ENCODE data around the gene CCL18.
"Not testable (repeated sequence)": the region's sequence is repeated elsewhere in the genome, so short reads cannot be mapped to it uniquely, and the experiment has no call there.

CCL18 gene

GRCh38 chr17:36072431-36073121 lies 8.5 kb downstream of the CCL18 start:
- peak; percentile 14 for DNase-seq

- DNase-seq: no peak
Measured at GRCh38 chr17:36074365-36074764, 10.3 kb downstream of the CCL18 start.

GRCh38 chr17:36081681-36082471 lies 17.8 kb downstream of the CCL18 start:
- not testable (repeated sequence) for DNase-seq

GRCh38 chr17:36082482-36083120 lies 18.5 kb downstream of the CCL18 start:
- DNase-seq: not testable (repeated sequence)

DNA sequence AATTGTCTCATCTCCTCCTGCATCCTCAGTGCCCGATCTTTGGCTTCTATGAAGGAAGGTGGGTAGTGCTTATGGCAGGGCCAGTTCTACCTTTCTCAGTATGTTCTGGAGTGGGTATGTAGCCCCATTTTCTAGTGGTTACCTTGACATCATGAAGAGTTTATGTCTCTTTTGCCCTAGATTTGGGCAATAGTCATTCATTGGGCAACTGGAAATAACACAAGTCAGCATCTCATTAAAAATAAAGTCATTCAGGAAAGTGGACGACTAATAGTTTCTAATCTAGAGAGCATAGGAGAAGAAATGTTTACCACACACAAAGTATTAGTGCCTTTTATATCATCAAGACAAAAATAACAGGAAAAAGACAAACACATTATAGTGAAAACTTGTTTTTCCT lies 19.6 kb downstream of the CCL18 start:
- not testable (repeated sequence) for DNase-seq

DNA sequence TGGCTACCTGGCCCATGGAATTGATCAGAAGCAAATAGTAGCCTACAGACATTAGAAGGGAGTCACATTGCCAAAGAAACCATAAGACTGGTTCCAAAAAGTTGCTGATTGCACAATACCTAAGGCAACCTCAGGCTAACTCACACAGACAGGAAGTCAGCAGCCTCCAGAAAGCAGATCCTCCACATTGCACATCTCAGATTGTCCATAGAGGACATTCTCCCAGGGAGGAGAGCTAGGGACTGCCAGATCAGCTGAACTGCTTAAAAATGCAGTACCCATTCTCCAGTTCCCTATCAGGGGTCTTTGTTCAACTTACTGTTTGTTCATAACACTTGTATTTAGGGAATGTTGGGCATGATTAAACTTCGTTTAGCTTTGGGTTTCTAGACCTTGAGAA lies 21.7 kb downstream of the CCL18 start:
- DNase-seq: no peak

DNA sequence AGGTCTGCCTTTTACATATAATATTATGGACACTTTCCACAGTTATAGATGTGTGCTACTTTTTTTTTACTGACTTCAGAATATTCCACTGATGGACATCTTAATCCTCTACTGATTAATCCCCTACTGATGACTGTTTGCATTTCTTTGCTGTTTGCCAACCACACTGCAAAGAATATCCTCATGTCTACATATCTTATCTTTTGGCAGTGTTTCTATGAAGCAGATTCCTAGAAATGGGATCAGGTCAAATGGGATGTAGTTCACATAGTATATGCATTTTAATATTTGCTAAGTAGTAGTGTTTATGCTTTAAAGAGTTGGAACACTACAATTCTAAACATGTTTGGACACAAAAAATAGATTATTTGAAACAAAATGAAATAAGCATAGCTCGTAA lies 22.7 kb downstream of the CCL18 start:
- DNase-seq: no peak

DNA sequence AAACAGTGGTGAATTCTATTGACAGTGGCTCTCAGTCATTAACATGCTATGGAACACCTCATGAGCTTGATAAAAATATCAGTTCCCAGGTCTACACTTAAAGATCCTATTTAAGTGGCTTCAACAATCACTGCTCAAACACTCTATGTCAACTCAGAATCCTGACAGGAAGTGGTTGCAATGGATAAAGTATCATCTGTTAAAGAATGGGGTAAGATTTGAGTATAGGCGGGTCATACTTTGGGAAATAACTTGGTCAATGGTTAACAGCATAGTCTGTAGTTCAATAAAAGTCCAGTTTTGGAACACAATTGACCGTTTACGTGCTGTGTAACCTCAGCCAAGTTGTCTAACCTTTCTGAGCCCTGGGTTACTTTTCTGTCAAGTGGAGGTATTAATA lies 23.4 kb downstream of the CCL18 start:
- DNase-seq: not testable (repeated sequence)

- DNase-seq: not testable (repeated sequence)
Measured at GRCh38 chr17:36087897-36088572, 24.0 kb downstream of the CCL18 start.

DNA sequence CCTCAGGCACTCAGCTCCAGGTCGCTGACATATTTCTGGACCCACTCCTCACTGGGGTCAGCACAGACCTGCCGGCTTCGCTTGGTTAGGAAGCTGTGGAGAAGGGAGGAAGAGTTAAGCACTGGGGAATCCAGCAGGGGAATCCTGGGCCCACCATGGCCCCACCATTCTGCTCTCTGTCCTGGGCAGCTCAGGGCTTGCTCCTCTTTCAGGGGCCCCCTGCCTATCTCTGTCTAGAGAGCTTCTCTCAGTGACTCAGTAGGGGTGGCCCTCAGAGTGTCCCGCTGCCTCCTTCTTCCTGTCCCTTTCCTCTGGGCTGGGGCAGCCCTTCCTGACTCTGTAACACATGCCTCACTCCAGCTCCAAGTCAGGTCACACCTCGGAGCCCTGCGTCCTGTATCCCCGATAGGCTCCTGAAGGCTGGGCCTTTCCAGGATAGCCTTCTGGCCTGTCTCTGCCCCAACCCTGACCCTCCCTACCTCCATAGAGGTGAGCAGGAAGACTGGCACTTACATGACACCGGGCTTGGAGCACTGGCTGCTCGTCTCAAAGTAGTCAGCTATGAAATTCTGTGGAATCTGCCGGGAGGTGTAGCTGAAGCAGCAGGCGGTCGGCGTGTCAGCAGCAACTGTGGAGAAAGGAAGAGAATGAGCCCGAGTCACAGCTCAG lies 24.7 kb downstream of the CCL18 start:
- no peak for DNase-seq

GRCh38 chr17:36089339-36089865 lies 25.3 kb downstream of the CCL18 start:
- no peak for DNase-seq

GRCh38 chr17:36089888-36090836 lies 26.1 kb downstream of the CCL18 start, which contains the start of gene CCL3:
CCL3 (minus strand) TSS chr17:36090143; CDS start chr17:36090058, 85 bp downstream.
- no peak for DNase-seq

GRCh38 chr17:36092230-36092629 lies 28.2 kb downstream of the CCL18 start:
- no peak for DNase-seq

DNA sequence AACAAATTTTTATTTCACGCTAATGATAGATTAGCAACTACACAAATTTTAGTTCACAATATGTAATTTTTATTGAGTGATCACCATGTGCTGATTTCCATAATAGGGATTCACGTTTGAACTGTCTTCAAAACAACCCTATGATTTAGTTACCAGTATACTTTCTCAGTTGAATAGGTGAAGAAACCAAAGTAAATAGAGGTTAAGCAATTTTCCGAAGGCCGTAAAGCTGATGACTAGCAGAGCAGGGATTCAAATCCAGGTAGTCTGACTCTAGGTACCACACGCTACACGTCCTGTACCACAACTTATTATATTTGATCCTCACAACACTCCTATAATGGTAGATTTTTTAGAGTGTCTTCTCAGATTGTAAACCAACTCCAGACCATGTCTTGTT lies 28.6 kb downstream of the CCL18 start:
- not testable (repeated sequence) for DNase-seq

DNA sequence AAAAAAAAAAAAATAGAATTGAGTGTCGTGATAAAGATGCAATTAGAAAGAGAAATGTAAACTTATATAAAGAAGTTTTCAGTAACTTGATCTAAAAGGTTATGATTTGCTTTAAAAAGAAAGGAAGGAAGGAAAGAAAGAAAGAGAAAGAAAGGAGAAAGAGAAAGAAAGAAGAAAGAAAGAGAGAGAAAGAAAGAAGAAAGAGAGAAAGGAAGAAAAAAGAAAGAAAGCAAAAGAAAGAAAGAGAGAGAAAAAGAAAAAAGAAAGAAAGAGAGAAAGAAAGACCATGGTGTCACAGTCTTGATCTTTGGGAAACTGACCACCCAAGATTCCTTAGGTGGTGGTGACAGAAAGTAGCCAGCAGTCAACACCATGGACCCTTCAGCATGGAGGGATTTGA lies 30.2 kb downstream of the CCL18 start:
- DNase-seq: no peak

- no peak for DNase-seq
Measured at GRCh38 chr17:36094746-36095145, 30.7 kb downstream of the CCL18 start.

DNA sequence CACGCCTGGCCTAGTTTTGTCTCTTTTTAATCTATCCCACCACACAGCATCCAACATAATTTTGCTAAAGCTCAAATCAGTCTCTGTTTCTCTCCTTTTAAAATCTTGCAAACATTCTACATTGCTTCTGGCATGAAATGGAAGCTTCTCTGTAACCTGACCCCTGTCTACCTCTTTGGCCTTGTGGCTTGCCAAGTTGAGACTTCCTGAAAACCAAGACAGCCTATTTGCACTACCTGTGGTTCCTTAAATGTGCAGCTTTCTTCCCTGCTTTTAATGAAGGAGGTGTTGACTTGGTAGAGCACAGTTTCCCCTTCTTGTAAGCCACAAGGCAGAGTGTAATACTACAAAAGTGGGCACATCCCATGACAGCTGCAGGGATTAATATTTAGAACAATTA lies 31.9 kb downstream of the CCL18 start:
- DNase-seq: no peak

- DNase-seq: not testable (repeated sequence)
Measured at GRCh38 chr17:36099004-36099403, 34.9 kb downstream of the CCL18 start.

GRCh38 chr17:36103401-36103975 lies 39.4 kb downstream of the CCL18 start, which contains the start of gene CCL4:
CCL4 (plus strand) TSS chr17:36103827; CDS start chr17:36103906, 79 bp downstream.
- DNase-seq: not testable (repeated sequence)

GRCh38 chr17:36104246-36104645 lies 40.2 kb downstream of the CCL18 start:
- not testable (repeated sequence) for DNase-seq
